Kidney epithelial cell (primary cell): ENCODE results near the gene MAPRE2. TPM values are rescaled to one million over a fixed set of nuclear protein-coding genes. Genes with fewer than 3 reads are reported as not detected.

ENCODE experiments used
- DNase-seq: peaks from one replicate; pipeline ENCODE4 v3.0.0-alpha.2; 2010; ENCODE audit warnings: low read depth
- H3K27me3 ChIP-seq: 2 replicates; pipeline ENCODE4 v1.6.0; 2011; ENCODE audit warnings: low read length; ENCODE audit not compliant: control insufficient read depth, insufficient read depth
- H3K36me3 ChIP-seq: 2 replicates; pipeline ENCODE4 v1.5.1; 2011; ENCODE audit warnings: low read length; ENCODE audit not compliant: control insufficient read depth, insufficient read depth
- H3K4me3 ChIP-seq: 2 replicates; pipeline ENCODE4 v1.5.1; 2011; ENCODE audit warnings: low read depth, mild to moderate bottlenecking, control low read depth, low read length
- CTCF ChIP-seq: IDR thresholded peaks from 2 replicates; pipeline ENCODE4 v1.5.1; 2011; ENCODE audit warnings: mild to moderate bottlenecking, moderate library complexity, low read length, control low read depth, inconsistent platforms; ENCODE audit not compliant: insufficient read depth, poor library complexity, severe bottlenecking
- total RNA-seq: library from RNA; depleted of rRNA; stranded (reverse); fragments of >200 nt; gene quantifications from 2 replicates; pipeline ENCODE4 v1.2.3, GENCODE V29; 2015

The MAPRE2 gene
- total RNA-seq, 1 donor from 2014 or later, result 16.2 TPM

GRCh38 chr18:35097763-35098162, 56.5 kb downstream of the MAPRE2 start:
- no peak overlapping the region for H3K4me3 ChIP-seq
- no peaks in the 10 kb centered on the region for H3K36me3 ChIP-seq
- no peaks in the 10 kb centered on the region for H3K27me3 ChIP-seq
- no peak for TF ChIP-seq CTCF
- no peak for DNase-seq

- Histone ChIP-seq H3K27me3 (no peaks in the 10 kb centered on the region), H3K4me3 (no peak overlapping the region), H3K36me3 (no peaks in the 10 kb centered on the region)
- DNase-seq, result peak; percentile 25
- no peak for TF ChIP-seq CTCF
Observed at GRCh38 chr18:35099911-35100310, 58.7 kb downstream of the MAPRE2 start.

- no peak for TF ChIP-seq CTCF
- no peaks in the 10 kb centered on the region for H3K27me3 ChIP-seq
- no peaks in the 10 kb centered on the region for H3K36me3 ChIP-seq
Observed at GRCh38 chr18:35104391-35105051, 63.3 kb downstream of the MAPRE2 start.

GRCh38 chr18:35106013-35106844, 65.0 kb downstream of the MAPRE2 start:
- H3K36me3 ChIP-seq, result no peaks in the 10 kb centered on the region
- H3K27me3 ChIP-seq, result no peaks in the 10 kb centered on the region
- no peak for DNase-seq
- TF ChIP-seq CTCF, result no peak
- H3K4me3 ChIP-seq, result no peak overlapping the region

More at GRCh38 chr18:35104391-35105051, 63.3 kb downstream of the MAPRE2 start:
- no peak overlapping the region for H3K4me3 ChIP-seq
- no peak for DNase-seq

- Histone ChIP-seq H3K36me3 (no peaks in the 10 kb centered on the region), H3K27me3 (no peaks in the 10 kb centered on the region), H3K4me3 (no peak overlapping the region)
- no peak for TF ChIP-seq CTCF
- DNase-seq, result no peak
Observed at GRCh38 chr18:35106845-35107148, 65.6 kb downstream of the MAPRE2 start.
